GM12874 (cell line): ENCODE data around the gene TM9SF1.

ENCODE experiments used
- TF ChIP-seq, protein P1 (sequence below): IDR thresholded peaks from 2 replicates; pipeline ENCODE4 v1.5.1; 2011; ENCODE audit warnings: low read depth, mild to moderate bottlenecking, control low read depth, low read length, moderate library complexity; ENCODE audit not compliant: insufficient read depth

Gene TM9SF1

DNA sequence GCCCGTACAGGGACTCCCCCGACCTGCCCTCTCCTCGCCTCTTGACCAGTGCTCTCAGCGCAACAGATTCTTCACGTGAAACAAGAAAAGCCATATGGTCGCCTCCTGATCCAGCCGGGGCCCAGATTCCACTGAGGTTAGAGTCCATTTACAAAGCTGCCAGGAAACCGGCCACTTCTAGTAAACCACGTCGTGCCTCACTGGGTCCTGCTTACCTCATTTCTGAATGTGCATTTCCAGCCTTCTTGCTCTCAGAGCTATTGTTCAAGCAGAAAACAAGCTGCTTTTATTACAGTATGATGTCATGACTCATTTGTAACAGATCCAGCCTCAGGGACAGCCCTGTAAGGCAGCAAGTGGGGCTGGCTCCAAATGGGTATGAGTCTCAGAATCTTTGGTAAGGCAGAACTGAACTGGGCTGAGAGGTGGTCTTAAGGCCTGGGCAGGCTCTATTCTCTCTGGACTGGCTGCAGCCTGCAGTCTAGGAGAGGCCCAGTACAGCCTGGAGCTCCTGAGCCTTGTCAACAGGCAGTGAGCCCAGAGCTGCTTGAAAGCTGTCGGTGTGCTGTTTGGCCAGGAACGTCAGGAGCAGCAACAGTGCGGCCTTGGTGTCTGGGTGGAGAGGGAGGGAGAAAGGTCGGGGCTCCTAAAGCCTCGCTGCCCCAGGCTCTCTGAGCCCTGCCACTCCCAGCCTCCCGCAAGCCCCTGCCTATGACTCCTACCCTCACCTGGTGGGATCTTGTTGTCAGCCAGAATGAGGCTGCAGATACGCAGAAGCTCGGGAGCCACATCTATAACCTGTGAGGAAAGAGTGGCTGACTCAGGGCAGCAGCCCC, 15.1 kb downstream of the TM9SF1 start:
- TF ChIP-seq, protein P1, sequence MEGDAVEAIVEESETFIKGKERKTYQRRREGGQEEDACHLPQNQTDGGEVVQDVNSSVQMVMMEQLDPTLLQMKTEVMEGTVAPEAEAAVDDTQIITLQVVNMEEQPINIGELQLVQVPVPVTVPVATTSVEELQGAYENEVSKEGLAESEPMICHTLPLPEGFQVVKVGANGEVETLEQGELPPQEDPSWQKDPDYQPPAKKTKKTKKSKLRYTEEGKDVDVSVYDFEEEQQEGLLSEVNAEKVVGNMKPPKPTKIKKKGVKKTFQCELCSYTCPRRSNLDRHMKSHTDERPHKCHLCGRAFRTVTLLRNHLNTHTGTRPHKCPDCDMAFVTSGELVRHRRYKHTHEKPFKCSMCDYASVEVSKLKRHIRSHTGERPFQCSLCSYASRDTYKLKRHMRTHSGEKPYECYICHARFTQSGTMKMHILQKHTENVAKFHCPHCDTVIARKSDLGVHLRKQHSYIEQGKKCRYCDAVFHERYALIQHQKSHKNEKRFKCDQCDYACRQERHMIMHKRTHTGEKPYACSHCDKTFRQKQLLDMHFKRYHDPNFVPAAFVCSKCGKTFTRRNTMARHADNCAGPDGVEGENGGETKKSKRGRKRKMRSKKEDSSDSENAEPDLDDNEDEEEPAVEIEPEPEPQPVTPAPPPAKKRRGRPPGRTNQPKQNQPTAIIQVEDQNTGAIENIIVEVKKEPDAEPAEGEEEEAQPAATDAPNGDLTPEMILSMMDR: no peak

DNA sequence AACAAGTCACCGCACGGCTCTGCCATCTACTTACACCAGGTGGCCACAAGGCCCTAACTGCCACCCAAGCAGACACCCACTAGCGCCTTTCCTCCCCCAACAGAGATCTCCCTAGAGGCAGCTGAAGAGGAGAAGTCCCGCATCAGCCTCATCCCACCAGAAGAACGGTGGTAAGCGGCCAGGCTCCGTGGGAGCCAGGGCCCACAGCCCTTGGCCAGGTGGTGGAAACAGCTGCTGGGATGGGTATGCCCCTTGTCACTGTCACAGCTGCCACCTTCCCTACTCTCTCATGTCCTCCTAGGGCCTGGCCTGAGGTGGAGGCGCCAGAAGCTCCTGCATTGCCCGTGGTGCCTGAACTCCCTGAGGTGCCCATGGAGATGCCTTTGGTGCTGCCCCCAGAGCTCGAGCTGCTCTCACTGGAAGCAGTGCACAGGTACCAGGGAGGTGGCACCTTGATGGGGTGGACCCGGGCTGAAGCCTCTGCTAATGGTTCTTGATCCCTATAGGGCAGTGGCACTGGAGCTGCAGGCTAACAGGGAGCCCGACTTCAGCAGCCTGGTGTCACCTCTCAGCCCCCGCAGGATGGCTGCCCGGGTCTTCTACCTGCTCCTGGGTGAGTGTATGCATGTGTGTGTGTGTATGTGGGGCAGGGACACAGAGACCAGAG, 15.8 kb downstream of the TM9SF1 start:
- TF ChIP-seq, protein P1: no peak

DNA sequence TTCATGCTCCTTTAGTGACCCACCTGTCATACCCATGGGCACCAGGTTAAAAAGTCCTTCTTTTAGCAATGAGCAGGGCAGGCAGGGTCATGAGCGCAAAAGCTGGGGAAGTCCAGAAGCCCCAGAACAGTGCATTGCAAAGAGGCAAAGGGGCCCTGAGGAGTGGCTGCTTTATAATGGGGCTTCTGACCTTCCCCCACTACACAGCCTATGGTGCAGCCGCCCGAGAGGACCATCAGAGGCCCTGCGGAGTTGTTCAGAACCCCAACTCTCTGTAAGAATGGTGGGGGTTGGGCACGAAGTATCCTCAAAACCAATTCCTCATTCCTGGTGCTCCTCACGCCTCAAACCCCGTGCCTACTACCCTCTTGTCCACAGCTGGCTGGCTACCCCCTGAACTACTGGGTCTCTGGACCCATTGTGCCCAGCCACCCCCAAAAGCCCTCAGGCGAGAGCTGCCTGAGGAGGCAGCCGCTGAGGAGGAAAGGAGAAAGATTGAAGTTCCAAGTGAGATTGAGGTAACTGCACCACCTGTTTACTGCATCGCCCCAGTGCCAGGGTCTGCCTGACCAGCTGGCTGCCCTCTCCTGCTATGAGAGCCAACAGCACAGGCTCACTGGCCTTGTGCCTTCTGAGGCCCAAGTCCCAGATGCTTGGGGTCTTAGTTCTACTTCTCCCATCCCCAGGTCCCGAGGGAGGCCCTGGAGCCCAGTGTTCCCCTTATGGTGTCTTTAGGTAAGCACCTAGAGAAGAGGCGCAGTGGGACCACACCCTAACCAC, 16.7 kb downstream of the TM9SF1 start:
- TF ChIP-seq, protein P1: no peak

DNA sequence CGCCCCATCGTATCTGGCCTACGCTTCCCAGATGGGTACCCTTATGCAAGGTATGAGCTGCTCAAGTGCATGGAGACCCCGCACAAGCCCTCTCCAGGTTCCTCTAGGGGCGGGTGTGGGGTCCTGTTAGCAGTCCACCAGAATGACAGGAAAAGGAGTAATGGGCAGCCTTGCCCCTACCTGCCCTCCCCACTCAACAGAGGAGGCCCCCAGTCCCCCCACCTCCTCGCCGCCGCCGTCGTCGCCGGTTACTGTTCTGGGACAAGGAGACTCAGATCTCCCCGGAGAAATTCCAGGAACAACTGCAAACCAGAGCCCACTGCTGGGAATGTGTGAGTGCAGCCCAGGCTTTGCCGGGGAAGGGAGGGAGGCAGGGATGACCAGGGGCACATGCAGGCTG, 17.4 kb downstream of the TM9SF1 start:
- TF ChIP-seq, protein P1: no peak

DNA sequence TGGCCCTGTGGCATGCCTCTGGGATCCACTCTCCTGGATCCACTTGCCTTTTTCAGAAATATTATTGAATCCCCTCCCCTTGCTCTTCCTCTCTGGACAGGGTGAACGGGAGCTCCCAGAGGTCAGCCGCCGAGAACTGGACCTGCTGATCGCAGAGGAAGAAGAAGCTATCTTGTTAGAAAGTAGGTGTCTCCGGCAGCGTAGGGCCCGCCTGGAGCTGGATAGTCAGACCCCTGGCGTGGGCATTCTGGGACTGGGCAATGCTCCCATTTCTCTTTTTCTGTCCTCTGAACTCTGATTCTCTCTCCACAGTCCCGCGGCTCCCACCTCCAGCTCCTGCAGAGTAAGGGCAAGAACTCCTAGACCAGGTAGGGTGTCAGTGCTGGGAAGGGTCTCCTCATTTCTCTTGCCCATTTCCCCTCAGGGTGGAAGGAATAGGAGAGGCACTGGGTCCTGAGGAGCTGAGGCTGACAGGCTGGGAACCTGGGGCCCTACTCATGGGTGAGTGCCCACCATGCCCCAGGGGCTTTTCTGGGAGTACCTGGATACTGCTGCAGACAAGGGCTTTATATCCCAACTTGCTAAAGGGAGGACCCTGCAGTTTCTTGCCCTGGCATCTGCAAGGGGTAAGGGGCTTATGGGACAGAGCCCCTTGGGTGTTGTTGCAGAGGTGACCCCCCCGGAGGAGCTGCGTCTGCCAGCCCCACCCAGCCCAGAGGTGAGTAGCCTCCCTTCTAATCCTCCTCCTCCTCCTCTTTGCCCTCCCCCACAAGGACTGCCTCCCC, 18.0 kb downstream of the TM9SF1 start:
- TF ChIP-seq, protein P1: no peak

DNA sequence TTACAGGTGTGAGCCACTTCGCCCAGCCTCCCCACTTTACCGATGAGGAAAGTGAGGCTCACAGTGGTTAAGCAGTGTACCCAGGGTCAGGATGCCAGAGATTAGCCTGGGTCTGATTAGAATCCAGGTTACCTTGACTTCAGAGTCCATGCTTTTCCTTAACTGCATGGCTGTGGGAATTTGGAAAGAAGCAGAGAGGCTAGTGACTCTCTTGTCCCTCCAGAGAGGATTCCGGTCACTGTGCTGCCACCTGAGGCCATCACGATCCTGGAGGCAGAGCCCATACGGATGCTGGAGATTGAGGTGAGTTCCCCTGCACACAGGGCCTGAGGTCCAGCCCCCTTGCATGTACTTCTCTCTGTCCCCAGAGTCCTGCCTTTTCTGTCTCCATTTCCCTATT, 18.6 kb downstream of the TM9SF1 start:
- TF ChIP-seq, protein P1: no peak
